NCI-H2029 treated with DMSO at 0.1 percent for 48 hours (cell line): Measurements from ENCODE around the gene CRTC2.
"Not testable (repeated sequence)": the region's sequence is repeated elsewhere in the genome, so short reads cannot be mapped to it uniquely, and the experiment has no call there.

Experiments used
- DNase-seq: peaks from one replicate; lab custom pipeline; 2025; lab: John Stamatoyannopoulos, UW

The CRTC2 gene

DNA sequence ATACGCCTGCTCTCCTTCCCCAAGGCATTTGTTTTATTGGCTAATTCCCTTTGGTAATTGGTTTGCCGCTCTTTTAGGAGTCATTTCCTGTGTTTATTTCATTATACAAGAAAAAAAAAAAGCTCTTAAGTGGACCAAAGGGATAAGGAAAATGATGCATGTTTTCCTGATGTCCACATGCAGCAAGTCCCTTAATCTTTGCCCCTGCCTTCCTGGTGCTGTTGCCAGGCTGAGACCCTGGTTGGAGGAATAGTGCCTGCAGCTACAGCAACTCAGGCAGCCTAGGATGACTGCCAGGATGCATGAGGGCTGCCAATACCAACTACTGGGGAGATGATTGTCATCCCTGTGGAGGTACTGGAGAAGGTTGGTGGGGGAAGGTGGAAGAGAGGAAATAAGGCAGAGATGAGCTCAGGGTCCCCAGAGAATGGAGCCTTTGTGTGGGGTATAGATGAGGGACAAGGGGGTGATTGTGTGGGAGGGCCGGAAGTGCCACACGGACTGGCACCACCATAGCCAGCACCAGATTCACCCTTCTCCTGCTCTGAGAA, 29.5 kb downstream of the CRTC2 start:
- no peak for DNase-seq

DNA sequence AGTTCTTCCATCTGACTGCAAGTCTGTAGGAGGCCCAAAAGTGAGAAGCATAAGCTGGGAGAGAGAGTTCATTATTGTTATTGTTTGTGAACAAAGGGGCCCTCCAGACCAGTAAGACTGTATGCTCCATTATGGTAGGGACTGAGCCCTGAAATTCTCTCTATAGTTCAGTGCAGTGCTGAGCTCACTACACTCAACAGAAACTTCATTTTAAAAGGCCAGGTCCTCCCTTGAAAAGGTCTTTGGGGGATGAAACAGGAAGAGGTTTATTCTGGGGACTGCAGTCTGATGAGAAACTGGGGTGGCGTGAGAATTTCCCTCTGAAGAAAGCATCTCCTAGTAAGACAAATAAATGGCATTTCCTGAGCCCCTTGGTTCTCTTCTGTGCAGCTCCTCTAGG, 30.2 kb downstream of the CRTC2 start:
- DNase-seq = no peak

DNA sequence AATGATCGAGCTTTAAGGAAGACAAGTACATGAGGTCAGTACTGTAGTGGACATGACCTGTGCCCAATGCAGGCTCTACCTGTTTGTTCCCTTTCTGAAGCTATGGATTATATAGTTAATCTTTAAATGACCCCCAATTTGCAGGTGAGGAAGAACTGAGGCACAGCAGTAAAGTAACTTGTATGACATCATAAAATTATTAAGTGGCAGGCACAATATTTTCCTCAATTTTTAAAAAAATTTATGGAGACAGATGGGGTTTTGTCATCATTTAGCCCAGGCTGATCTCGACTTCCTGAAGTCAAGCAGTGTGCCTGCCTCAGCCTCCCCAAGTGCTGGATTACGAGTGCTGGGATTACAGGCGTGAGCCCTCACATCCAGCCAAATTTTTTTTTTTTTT, 32.0 kb downstream of the CRTC2 start:
- DNase-seq = no peak

DNA sequence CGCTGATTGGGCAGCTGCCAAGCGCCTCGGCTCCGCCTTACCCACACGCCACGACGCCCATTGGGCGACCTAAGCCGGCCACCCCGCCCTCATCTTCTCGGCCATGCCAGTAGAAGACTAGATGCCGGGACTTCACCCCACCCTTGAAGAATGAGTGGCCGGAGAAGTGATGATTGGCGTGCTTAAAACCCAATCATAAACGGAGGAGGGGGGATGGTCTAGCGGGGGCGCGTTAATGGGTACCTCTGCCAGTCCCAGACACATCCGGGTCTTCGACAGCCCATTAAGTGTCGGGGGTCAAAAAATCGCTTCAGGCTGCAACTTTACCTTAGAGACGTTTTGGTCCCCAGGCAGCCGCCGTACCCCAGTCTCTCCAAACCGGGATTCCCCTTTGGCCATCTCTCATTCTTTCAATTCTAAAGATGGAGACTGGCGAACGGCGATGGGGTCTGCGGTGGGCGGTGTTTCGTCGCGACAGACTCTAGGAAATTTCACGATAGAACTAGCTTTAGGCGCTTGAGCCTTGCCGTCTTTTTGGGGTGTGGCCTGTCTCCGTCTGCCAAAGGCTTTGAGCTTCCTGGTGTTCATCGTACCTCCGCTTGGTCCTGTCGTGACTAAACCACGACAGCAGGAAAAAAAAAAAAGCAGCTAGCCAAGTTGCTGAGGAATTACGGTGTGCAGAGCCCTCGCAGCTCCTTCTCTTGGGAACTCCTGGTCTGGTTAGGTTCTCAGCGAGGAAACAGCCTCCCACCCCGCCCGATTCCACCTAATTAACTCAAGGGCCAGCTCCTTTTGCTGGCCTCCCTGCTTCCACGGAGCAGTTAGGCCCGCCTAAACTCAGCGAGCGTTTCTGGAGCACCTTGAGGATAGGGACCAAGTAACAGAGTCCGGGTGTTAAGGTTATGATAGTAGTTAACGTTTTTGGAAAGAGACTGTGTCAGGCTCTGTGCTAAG, 35.2 kb downstream of the CRTC2 start, which contains the start of gene GATAD2B:
GATAD2B (minus strand) TSS at position 1 of the 954 bp plus-strand sequence. CDS start 94,625 bp downstream, outside the sequence.
- DNase-seq = peak; percentile 96

DNA sequence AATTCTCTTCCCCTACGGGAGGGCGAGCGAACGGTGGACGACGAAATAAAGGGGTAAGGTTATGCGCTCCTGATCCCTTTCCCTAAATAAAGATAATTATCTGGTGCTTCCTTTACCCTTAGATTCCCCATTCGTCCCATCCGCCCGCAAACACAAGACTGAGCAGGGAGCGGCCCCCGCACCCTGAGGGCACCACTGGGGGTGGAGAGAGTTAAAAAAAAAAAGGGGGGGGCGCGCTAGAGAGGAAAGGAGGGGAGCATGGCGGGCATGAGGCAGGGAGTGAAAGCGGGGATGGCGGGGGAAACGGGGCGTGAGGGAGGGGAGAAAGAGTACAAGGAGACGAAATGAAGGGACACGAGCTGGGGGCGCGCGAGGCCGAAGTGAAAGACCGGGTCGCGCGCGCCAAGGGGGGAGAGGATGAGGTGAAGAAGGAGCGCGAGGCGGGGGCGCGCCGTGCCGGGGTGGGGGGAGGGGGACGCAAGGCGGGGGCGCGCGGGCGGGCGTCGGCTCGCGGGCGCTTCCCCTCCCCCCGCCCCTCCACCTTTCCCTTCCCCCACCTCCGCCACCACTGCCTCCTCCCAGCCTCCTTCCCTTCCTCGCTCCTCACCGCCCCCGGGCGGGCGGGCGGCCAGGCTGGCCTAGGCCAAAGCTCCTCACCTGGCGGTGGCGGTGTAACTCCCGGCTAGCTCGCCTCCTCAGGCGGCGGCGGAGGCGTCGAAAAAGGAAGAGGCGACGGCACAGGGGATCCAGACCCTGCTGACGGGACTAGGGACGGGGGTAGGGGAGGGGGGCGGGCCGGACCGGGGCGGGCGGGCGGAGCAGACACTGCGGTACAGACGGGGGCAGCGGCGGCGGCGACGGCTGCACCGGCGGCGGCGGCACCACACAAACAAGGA, 36.1 kb downstream of the CRTC2 start:
- no peak for DNase-seq

DNA sequence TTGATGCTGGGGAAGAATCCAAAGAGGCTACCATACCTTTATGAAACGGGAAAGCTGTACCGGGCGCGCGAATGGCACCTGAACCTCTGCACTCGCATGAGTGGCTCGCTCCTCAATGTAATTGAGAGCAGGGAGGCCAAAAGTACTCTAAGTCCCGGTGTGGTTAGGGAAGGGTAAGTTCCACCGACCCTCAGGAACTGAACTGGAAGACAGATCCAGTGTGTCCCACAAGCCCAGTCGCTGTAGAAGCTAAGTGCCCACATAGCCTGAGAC, 36.7 kb downstream of the CRTC2 start:
- DNase-seq = no peak

DNA sequence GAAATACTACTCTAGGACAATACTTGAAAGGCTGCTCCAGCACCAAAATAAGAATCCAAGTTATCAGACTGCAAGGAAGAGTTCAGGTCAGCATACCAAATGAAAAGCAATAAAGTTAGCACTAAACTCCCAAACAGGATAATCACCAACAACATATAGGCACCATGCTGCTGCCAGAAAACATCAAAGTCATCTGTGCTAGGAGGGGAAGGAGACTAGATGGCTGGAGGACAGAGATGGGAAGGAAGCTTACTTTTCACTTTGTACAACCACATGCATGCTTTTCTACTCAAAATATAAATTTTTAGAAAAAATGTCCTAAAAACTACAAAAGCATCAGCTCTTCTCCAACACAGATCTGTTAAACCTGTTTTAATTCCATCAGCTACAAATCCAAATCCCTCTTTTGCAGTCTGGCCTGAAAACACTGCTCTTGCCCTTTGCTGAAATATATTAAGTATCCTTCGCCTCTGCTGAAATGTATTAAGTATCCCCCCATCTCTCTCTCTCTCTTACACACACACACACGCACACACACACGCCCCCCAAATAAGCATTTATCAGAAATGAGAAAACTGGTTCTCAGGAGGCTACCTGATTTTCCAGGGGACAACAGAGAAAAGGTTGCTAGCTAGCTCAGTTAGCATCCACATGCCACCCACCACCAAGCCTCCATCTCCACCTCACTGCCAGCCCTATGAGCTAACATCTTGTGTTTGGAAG, 37.2 kb downstream of the CRTC2 start:
- no peak for DNase-seq

DNA sequence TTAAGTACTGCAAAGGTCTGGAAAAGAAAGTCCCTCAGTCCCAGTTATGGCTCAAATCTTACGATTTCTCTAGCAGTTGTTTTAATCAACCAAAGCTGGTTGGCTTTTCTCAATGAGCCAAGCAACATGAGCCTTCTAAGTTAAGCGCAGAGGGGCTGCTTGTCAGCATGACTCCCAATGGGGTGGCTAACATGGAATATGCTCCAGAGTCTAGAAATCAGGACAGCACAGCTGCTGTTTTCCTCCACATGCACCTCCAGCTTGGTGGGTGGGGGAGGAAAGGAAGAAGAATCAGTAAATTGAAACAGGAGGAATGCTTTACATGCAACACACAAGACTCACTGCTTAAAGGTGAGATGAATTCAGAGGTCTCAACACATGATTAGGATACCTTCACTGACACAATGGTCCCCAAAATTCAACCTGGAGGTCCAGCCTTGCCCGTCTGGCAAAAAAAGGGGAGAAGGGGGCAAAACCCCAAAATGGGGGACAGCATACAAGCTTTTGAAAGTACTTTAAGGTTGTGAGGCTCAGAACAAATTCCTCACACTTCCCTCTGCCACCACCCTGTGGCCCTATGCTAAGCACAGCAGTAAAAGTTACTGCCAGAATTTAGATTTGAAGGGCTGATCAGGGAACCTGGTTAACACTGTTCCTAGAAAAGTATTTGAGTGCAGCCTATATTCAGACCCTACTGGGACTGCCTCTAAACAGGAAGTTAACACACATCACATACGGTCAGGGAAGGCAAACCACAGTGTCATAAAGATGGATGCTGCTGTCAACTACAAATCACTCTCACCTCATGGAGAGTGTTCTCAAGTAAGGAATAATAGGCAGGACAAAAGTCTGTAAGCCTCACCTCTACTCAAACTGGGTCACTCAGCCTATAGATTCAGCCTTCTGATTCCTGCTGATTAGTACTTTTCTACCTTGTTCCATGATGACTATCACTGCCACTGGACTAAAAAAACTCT, 38.2 kb downstream of the CRTC2 start:
- DNase-seq = no peak

DNA sequence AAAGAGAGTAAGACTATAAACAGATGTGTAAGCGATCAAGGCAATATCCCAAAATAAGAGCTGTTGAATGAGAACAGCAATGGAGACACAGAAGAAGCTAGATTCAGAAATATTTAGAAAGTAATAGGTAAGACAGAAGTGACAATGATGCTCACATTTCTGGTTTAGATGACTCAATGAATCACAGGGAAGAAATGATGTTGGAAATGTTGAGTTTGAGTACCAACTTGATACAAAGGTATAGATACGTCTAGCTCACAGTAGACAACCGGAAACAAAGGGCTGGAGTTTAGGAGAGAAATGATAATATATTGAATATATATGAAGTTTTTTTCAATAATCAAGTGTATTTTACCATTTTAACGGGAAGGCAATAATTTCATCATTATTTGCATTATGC, 42.1 kb downstream of the CRTC2 start:
- DNase-seq = no peak

DNA sequence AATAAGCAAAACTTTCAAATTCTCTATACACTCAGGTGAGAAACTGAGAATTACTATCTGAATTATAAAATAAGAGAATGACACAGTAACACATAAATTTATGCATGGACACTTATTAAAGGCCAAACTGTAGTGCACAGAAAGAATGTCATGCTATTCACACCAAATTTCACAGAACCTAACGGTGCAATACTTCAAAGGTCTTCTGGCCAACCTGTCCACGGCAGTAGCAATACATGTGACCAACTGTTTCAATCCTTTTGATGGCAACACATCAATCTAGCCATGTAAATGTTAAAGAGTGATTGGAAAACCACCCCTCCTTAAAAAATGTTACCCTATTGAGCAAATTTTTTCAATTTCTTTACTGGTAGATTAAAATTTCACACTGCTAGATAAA, 46.1 kb downstream of the CRTC2 start:
- no peak for DNase-seq

DNA sequence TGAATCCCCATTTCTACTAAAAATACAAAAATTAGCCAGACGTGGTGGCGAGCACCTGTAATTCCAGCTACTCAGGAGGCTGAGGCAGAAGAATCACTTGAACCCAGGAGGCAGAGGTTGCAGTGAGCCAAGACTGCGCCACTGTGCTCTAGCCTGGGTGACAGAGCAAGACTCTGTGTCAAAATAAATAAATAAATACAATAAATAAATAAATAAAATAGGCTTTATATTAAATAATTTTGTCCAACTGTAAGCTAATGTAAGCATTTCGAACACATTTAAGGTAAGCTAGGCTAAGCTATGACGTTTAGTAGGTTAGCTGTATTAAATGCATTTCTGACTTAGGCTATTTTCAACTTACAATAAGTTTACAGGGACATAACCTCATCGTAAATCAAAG, 47.9 kb downstream of the CRTC2 start:
- DNase-seq = not testable (repeated sequence)

DNA sequence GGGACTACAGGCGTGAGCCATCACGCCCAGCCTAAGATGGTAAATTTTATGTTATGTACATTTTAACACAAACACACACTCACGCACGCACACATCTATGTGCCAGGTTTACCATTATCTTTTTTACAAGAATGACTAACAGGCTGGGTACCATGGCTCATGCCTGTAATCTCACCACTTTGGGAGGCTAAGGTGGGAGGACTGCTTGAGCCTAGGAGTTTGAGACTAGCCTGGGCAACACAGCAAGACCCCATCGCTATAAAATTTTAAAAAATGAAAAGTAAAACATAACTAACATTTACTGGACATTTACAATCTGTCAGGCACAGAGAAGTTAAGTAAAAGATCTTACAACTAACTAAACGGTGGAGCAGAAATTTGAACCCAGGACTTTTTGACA, 50.3 kb downstream of the CRTC2 start:
- no peak for DNase-seq

DNA sequence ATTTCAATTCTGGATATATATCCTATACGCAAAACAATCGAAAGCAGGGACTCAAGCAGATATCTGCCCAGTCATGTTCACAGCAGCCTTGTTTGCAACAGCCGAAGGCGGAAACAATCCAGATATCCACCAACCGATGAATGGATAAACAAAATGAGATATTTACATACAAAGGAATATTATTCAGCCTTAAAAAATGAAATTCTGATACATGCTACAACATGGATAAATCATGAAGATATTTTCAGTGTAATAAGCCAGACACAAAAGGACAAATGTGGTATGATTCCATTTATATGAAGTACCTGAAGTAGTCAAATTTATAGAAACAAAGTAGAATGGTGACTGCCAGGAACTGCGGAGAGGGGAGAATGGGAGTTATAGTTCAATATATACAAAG, 51.3 kb downstream of the CRTC2 start:
- no peak for DNase-seq

DNA sequence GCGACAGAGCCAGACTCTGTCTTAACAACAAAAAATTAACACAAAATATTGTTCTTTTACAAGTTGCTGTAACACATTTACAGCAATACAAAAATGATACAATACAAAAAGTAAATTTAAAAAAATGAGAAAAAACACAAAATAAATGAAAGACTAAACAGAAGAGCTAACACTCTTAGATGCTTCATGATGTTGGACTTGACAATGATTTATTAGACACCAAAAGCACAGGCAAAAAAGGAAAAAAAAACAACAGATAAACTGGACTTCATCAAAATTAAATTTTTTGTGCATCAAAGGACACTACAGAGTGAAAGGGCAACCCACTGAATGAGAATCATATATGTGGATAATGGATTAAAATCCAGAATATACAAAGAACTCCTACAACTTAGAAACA, 52.0 kb downstream of the CRTC2 start:
- DNase-seq = no peak

DNA sequence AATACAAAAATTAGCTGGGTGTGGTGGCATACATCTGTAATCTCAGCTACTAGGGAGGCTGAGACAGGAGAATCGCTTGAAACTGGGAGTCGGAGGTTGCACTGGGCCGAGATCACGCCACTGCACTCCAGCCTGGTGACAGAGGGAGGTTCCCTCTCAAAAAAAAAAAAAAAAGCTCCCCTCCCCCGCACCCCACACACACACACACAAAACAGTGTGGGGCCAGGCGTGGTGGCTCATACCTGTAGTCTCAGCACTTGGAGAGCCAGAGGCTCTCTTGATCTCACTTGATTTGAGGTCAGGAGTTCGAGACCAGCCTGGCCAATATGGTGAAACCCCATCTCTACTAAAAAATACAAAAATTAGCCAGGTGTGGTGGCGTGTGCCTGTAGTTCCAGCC, 52.5 kb downstream of the CRTC2 start:
- DNase-seq = not testable (repeated sequence)

DNA sequence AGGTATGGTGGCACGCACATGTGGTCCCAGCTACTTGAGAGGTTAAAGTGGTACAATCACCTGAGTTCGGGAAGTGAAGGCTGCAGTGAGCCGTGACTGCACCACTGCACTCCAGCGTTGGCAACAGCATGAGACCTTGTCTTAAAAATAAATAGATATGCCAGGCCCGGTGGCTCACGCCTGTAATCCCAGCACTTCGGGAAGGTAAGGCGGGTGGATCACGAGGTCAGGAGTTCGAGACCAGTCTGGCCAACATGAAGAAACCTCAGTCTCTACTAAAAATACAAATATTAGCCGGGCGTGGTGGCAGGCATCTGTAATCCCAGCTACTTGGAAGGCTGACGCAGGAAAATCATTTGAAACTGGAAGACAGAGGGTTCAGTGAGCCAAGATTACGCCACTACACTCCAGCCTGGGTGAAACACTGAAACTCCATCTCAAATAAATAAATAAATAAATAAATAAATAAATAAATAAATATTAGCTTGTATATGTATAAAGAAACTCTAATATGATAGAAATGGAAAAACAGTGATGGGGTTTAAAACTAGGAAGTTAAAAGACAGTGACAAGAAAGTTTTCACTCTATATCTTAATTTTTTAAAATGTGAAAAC, 54.5 kb downstream of the CRTC2 start:
- no peak for DNase-seq

DNA sequence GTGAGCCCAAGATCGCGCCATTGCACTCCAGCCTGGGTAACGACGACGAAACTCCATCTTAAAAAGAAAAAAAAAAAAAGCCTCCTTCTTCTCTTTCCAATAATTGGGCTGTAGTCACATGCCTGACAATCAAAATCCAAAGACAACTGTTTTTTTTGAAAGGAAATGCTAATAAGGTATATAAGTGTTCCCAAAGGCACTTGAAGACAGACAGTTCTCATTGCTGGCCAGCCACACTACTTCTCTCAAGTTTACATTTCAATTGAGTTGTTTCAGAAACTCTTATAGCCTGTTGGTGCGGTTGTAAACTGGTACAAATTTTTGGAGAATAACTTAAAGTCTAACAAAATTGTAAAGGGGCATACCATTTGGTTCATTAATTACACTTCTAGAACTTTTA, 58.9 kb downstream of the CRTC2 start:
- DNase-seq = no peak
